ENCODE data around the gene ATXN3L. TPM values are rescaled to one million over a fixed set of nuclear protein-coding genes. Genes with fewer than 3 reads are reported as not detected.

Gene ATXN3L
- total RNA-seq, 2 experiments from 2014 or later: not detected

DNA sequence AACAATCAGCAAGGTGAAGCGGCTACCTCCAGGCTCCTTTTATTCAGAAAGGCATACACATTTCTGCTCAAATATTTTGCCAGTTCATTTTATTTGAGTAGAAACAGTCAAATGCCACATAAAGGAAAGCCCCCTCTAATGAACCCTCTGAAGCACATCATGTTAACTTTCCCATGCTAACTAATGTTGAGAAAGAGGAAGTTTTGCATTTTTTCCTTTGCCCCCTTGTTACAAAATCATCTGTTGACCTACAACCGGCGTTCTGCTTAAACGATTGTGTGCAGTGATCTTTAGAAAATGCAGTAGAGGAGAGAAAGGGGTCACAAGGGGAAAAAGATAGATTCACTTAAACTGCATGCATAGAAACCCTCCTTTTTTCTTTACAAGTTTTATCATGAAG lies 25.2 kb upstream of the ATXN3L start:
- ChIA-PET POLR2A (no interaction called here), CTCF (no interaction called here)
- Mint-ChIP-seq H3K9me3 (no peaks in the 10 kb centered on the region), H3K27me3 (no peaks in the 10 kb centered on the region), H3K27ac (no peak overlapping the region), H3K4me1 (ENCODE audit: low read depth) (no peaks in the 10 kb centered on the region), H3K36me3 (ENCODE audit: low read depth) (no peaks in the 10 kb centered on the region), H3K4me3 (no peak overlapping the region)
- intact Hi-C loops (cut with micrococcal nuclease): no loop called here
- TF ChIP-seq, protein P1, sequence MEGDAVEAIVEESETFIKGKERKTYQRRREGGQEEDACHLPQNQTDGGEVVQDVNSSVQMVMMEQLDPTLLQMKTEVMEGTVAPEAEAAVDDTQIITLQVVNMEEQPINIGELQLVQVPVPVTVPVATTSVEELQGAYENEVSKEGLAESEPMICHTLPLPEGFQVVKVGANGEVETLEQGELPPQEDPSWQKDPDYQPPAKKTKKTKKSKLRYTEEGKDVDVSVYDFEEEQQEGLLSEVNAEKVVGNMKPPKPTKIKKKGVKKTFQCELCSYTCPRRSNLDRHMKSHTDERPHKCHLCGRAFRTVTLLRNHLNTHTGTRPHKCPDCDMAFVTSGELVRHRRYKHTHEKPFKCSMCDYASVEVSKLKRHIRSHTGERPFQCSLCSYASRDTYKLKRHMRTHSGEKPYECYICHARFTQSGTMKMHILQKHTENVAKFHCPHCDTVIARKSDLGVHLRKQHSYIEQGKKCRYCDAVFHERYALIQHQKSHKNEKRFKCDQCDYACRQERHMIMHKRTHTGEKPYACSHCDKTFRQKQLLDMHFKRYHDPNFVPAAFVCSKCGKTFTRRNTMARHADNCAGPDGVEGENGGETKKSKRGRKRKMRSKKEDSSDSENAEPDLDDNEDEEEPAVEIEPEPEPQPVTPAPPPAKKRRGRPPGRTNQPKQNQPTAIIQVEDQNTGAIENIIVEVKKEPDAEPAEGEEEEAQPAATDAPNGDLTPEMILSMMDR (IDR thresholded peaks at IDR 0.05): no peak
- DNase-seq (no peak), ATAC-seq (no peak)

DNA sequence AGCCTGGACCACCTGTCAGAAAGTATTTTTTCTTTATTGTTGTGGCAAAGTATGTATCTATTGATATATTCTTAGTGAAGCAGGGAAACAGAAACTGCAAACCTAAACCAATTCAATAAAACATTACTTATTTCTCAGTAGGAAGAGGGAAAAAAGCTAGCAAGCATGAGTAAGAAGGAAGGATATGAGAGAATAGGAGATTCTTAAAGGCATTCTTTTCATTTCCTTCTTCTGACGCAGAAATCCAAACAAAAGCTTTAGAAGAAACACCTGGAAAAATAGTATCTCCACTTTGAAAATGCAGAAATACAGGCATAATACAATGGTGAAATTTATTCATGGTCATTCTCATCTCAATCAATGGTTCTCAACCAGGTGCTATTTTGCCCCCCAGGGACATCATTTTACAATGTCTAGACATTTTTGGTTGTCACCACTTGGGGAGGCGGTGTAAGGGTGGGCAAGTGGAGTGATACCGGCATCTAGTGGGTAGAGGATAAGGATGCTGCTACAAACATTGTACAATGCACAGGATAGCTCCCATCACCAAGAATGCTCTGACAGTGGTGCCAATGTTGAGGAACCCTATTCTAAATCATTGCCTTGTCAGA lies 21.7 kb upstream of the ATXN3L start:
- ATAC-seq (no peak), DNase-seq (peak; percentile 2)
- TF ChIP-seq, protein P1 (IDR thresholded peaks at IDR 0.05): no peak
- no peaks in the 10 kb centered on the region for H3K36me3 Mint-ChIP-seq (ENCODE audit: low read depth)
- no peaks in the 10 kb centered on the region for H3K27me3 Mint-ChIP-seq
- intact Hi-C loops (cut with micrococcal nuclease): no loop called here
- no peaks in the 10 kb centered on the region for H3K9me3 Mint-ChIP-seq
- no peak overlapping the region for H3K27ac Mint-ChIP-seq
- H3K4me1 Mint-ChIP-seq (ENCODE audit: low read depth): no peaks in the 10 kb centered on the region
- ChIA-PET CTCF (interaction anchor here (1.1 kb wide), 2 partner anchors 84 to 395 kb away, joined by 3 to 5 read pairs; no protein-coding TSS in a partner anchor), POLR2A (interaction anchor here (0.7 kb wide), 1 partner anchor 366 kb away, joined by 3 read pairs; no protein-coding TSS in a partner anchor)
- H3K4me3 Mint-ChIP-seq: no peak overlapping the region

DNA sequence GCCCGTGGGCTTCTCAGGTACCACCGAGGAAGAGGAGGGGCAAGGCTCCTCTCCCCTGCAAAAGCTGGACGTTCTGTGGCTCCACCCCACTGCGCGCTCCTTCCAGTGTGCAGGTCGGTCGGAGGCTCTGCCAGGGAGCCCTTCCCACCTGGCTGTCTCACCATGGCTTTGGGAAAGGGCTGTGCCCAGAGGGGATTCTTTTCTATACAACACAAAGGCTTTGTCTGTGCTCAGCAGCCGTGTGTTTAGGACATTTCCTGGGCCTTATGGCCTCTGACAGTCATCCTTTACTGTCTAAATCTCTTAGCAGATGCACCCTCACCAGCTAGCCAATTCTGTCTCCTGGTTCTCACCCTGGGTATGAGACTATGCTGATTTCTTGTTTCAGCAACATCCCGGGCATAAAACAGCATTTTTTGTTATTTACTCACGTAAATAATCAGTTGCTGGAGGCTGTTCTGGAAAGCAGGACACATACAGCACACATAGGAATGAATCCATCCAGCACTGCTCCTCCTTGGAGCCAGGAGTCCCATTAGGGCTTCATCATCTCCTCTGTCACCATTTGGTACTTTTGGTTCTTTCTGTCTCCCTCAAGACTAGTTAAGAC lies 20.4 kb upstream of the ATXN3L start:
- POLR2A ChIA-PET: no interaction called here
- intact Hi-C loops (cut with micrococcal nuclease): no loop called here
- Mint-ChIP-seq H3K4me3 (no peak overlapping the region), H3K27ac (no peak overlapping the region), H3K36me3 (ENCODE audit: low read depth) (no peaks in the 10 kb centered on the region), H3K9me3 (no peaks in the 10 kb centered on the region), H3K27me3 (no peaks in the 10 kb centered on the region), H3K4me1 (ENCODE audit: low read depth) (no peaks in the 10 kb centered on the region)
- CTCF ChIA-PET: interaction anchor here (0.7 kb wide), 1 partner anchor 160 kb away, joined by 3 read pairs; no protein-coding TSS in a partner anchor
- DNase-seq: no peak
- ATAC-seq: no peak
- TF ChIP-seq, protein P1 (IDR thresholded peaks at IDR 0.05): no peak

DNA sequence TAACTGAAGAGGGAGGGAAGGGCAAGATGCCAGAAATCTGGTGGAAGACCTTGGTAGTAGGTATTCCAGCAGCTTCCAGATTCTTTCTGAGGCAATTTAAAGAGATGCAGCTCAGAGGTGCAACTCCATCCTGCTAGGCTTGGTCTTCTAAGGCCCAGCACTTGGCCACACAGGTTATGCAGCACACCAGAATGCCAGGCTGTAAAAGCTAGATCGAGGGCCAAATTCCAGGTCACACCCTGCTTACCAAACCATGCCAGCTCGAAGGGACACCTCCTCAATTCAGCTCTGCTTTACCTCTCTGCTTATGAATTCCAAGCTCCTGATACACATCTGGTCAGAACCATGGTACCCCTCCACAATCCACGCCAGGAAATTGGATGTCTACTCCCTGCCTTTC lies 19.8 kb upstream of the ATXN3L start:
- TF ChIP-seq, protein P1 (IDR thresholded peaks at IDR 0.05): no peak
- Mint-ChIP-seq H3K27me3 (no peaks in the 10 kb centered on the region), H3K27ac (no peak overlapping the region), H3K9me3 (no peaks in the 10 kb centered on the region), H3K4me3 (no peak overlapping the region), H3K4me1 (ENCODE audit: low read depth) (no peaks in the 10 kb centered on the region), H3K36me3 (ENCODE audit: low read depth) (no peaks in the 10 kb centered on the region)
- ChIA-PET CTCF (no interaction called here), POLR2A (no interaction called here)
- ATAC-seq (no peak), DNase-seq (no peak)
- intact Hi-C loops (cut with micrococcal nuclease): no loop called here

DNA sequence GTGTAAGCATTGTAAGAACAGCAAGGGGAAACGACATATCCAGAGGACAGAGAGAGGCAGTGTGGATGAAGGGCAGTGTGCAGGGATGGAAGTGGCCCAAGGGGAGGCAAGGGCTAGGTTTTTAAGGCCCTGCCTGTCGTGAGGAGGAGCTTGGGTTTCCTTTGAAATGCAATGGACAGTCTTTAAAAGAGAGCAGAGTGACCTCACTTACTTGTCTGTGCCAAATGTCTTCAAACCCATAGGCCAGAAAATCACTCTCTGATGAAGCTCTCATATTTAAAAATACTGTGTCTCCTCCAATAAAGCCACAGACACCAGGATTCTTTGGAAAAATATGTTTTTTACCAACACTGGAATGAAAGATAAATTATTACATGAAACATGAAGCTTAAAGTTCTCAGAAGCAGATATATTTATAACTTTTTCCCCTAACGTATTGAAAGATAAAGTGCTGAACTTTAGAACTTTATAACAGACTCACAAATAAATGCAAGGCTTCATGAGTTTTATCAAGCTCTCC lies 19.2 kb upstream of the ATXN3L start:
- POLR2A ChIA-PET: no interaction called here
- Mint-ChIP-seq H3K27ac (no peak overlapping the region), H3K4me1 (ENCODE audit: low read depth) (peaks cover 3% of the 10 kb centered on the region), H3K27me3 (no peaks in the 10 kb centered on the region), H3K9me3 (no peaks in the 10 kb centered on the region), H3K36me3 (ENCODE audit: low read depth) (no peaks in the 10 kb centered on the region), H3K4me3 (no peak overlapping the region)
- DNase-seq: no peak
- TF ChIP-seq, protein P1 (IDR thresholded peaks at IDR 0.05): no peak
- CTCF ChIA-PET: no interaction called here
- no peak for ATAC-seq
- intact Hi-C loops (cut with micrococcal nuclease): no loop called here

All from activated CD8-positive, alpha-beta T cell treated with anti-CD3 and anti-CD28 coated beads for 36 hours (primary cell).